ENCODE measurements around the gene SESN3. TPM values are rescaled to one million over a fixed set of nuclear protein-coding genes. Genes with fewer than 3 reads are reported as not detected.
"Not testable (repeated sequence)": the region's sequence is repeated elsewhere in the genome, so short reads cannot be mapped to it uniquely, and the experiment has no call there.

Gene SESN3
- total and polyA plus RNA-seq, 2 experiments from 2014 or later, result 3.9 to 27.7 TPM

GRCh38 chr11:95222817-95223216 is 8.2 kb downstream of the SESN3 start:
- no peak for TF ChIP-seq CTCF (IDR thresholded peaks at IDR 0.05; ENCODE audit: low read depth, low read length)
- peak overlapping the region; percentile 6 for H3K27ac ChIP-seq

GRCh38 chr11:95219599-95219998 is 11.4 kb downstream of the SESN3 start:
- no peaks in the 10 kb centered on the region for H3K9me3 ChIP-seq (ENCODE audit: low read depth)
- H3K36me3 ChIP-seq, result no peaks in the 10 kb centered on the region
- TF ChIP-seq CTCF (IDR thresholded peaks at IDR 0.05; ENCODE audit: low read depth, low read length), result no peak
- H3K27me3 ChIP-seq, result no peaks in the 10 kb centered on the region
- H3K4me1 ChIP-seq (ENCODE audit: low read depth), result no peaks in the 10 kb centered on the region
- no peak for DNase-seq (ENCODE audit: low read depth in 1 of 2, low spot score in 1 of 2)
- H3K4me3 ChIP-seq, result no peak overlapping the region
- H3K27ac ChIP-seq, result no peak overlapping the region

More at GRCh38 chr11:95222817-95223216, 8.2 kb downstream of the SESN3 start:
- DNase-seq (ENCODE audit: low read depth in 1 of 2, low spot score in 1 of 2), result no peak
- H3K4me1 ChIP-seq (ENCODE audit: low read depth), result peaks cover 2% of the 10 kb centered on the region
- no peak overlapping the region for H3K4me3 ChIP-seq
- no peaks in the 10 kb centered on the region for H3K27me3 ChIP-seq
- H3K36me3 ChIP-seq, result no peaks in the 10 kb centered on the region
- H3K9me3 ChIP-seq (ENCODE audit: low read depth), result no peaks in the 10 kb centered on the region

GRCh38 chr11:95218149-95218548 is 12.9 kb downstream of the SESN3 start:
- no peak for DNase-seq (ENCODE audit: low read depth in 1 of 2, low spot score in 1 of 2)
- H3K27ac ChIP-seq, result no peak overlapping the region
- TF ChIP-seq CTCF (IDR thresholded peaks at IDR 0.05; ENCODE audit: low read depth, low read length), result no peak

GRCh38 chr11:95212609-95213008 is 18.4 kb downstream of the SESN3 start:
- Histone ChIP-seq H3K36me3 (no peaks in the 10 kb centered on the region), H3K9me3 (ENCODE audit: low read depth) (no peaks in the 10 kb centered on the region), H3K27ac (no peak overlapping the region), H3K4me3 (no peak overlapping the region), H3K4me1 (ENCODE audit: low read depth) (no peaks in the 10 kb centered on the region), H3K27me3 (no peaks in the 10 kb centered on the region)
- DNase-seq (ENCODE audit: low read depth in 1 of 2, low spot score in 1 of 2), result no peak
- TF ChIP-seq CTCF (IDR thresholded peaks at IDR 0.05; ENCODE audit: low read depth, low read length), result no peak

More at GRCh38 chr11:95218149-95218548, 12.9 kb downstream of the SESN3 start:
- Histone ChIP-seq H3K36me3 (no peaks in the 10 kb centered on the region), H3K9me3 (ENCODE audit: low read depth) (no peaks in the 10 kb centered on the region), H3K4me1 (ENCODE audit: low read depth) (no peaks in the 10 kb centered on the region), H3K4me3 (no peak overlapping the region), H3K27me3 (no peaks in the 10 kb centered on the region)

- not testable (repeated sequence) for H3K27ac ChIP-seq; H3K9me3 ChIP-seq (ENCODE audit: low read depth); H3K4me1 ChIP-seq (ENCODE audit: low read depth); H3K4me3 ChIP-seq; H3K27me3 ChIP-seq; H3K36me3 ChIP-seq; DNase-seq (ENCODE audit: low read depth in 1 of 2, low spot score in 1 of 2)
Observed at GRCh38 chr11:95209535-95209934, 21.5 kb downstream of the SESN3 start.

GRCh38 chr11:95200781-95201457 is 30.1 kb downstream of the SESN3 start:
- no peak overlapping the region for H3K27ac ChIP-seq
- no peak overlapping the region for H3K4me3 ChIP-seq
- H3K4me1 ChIP-seq (ENCODE audit: low read depth), result no peaks in the 10 kb centered on the region
- no peaks in the 10 kb centered on the region for H3K36me3 ChIP-seq
- H3K9me3 ChIP-seq (ENCODE audit: low read depth), result no peaks in the 10 kb centered on the region
- H3K27me3 ChIP-seq, result no peaks in the 10 kb centered on the region
- TF ChIP-seq CTCF (IDR thresholded peaks at IDR 0.05; ENCODE audit: low read depth, low read length), result no peak
- DNase-seq (ENCODE audit: low read depth in 1 of 2, low spot score in 1 of 2), result no peak

All from cardiac muscle cell (in vitro differentiated cells and primary cell).